Panc1 (cell line): Measurements from ENCODE around the gene WNK2. TPM values are rescaled to one million over a fixed set of nuclear protein-coding genes. Genes with fewer than 3 reads are reported as not detected.

ENCODE experiments used
- ATAC-seq: fragments of 200-7000 bp; cut with Tn5 transposase; 2 replicates; pipeline ENCODE4 v1.9.1; 2020; ENCODE audit warnings: mild to moderate bottlenecking, moderate library complexity
- BruUV-seq: library from RNA; stranded (reverse); fragments of 400-500 nt; replicated peaks from 2 replicates; lab custom pipeline; 2021; lab: Mats Ljungman, UMichigan
- CTCF ChIA-PET: fragments of 300-600 bp; sonication (Branson Sonifier 250); formaldehyde crosslinking; loops from one replicate; lab custom pipeline; 2022; ENCODE audit warnings: antibody characterized with exemption; lab: Charles Lee
- POLR2A ChIA-PET: fragments of 300-600 bp; sonication (Branson Sonifier 250); formaldehyde crosslinking; loops from one replicate; lab custom pipeline; 2022; ENCODE audit warnings: antibody characterized with exemption; lab: Charles Lee
- DNase-seq: peaks from one replicate; pipeline ENCODE4 v3.0.0-alpha.2; 2010; ENCODE audit warnings: low read depth, low spot score
- H3K27ac ChIP-seq: 2 replicates; pipeline ENCODE4 v1.5.1; 2011; ENCODE audit warnings: mild to moderate bottlenecking, low read length, inconsistent platforms
- H3K27me3 ChIP-seq: fragments of 200-500 bp; sonication (Bioruptor generic); 2 replicates; pipeline ENCODE4 v1.6.0; 2014; ENCODE audit warnings: low read length, inconsistent platforms; ENCODE audit not compliant: control insufficient read depth, insufficient read depth
- H3K36me3 ChIP-seq: fragments of 200-500 bp; sonication (Bioruptor generic); 2 replicates; pipeline ENCODE4 v1.5.1; 2014; ENCODE audit warnings: inconsistent platforms, mild to moderate bottlenecking, low read length, moderate library complexity; ENCODE audit not compliant: control insufficient read depth, insufficient read depth
- H3K4me1 ChIP-seq: 2 replicates; pipeline ENCODE4 v1.5.1; 2011; ENCODE audit warnings: inconsistent platforms, mild to moderate bottlenecking, low read length, moderate library complexity; ENCODE audit not compliant: control insufficient read depth, insufficient read depth
- H3K4me3 ChIP-seq, 2 experiments: 2 replicates each; pipeline ENCODE4 v1.5.1; 2011 to 2012; ENCODE audit warnings: low read depth in 2 of 2, low read length in 2 of 2, mild to moderate bottlenecking in 2 of 2, inconsistent platforms in 1 of 2, moderate library complexity in 1 of 2
- H3K9me3 ChIP-seq: fragments of 200-500 bp; sonication (Bioruptor generic); 2 replicates; pipeline ENCODE4 v1.5.1; 2014; ENCODE audit warnings: low read depth, mild to moderate bottlenecking, inconsistent platforms, low read length, moderate library complexity; ENCODE audit not compliant: control insufficient read depth, insufficient read depth
- CTCF ChIP-seq: fragments of 450-650 bp; IDR thresholded peaks from 2 replicates; pipeline ENCODE4 v1.5.1; 2017; ENCODE audit warnings: mild to moderate bottlenecking
- POLR2AphosphoS5 ChIP-seq: IDR thresholded peaks from 2 replicates; pipeline ENCODE4 v1.6.1; 2012; ENCODE audit warnings: mild to moderate bottlenecking, low read depth, low read length, moderate library complexity
- REST ChIP-seq, 2 experiments: IDR thresholded peaks; 2 replicates each; pipeline ENCODE4 v1.6.1; 2011 to 2012; ENCODE audit warnings: low read depth in 2 of 2, control low read depth in 1 of 2, low read length in 1 of 2, mild to moderate bottlenecking in 1 of 2, moderate library complexity in 1 of 2; ENCODE audit not compliant: insufficient read depth in 1 of 2
- SIN3A ChIP-seq: IDR thresholded peaks from 2 replicates; pipeline ENCODE4 v1.6.1; 2012; ENCODE audit warnings: low read depth, mild to moderate bottlenecking, low read length, moderate library complexity, borderline replicate concordance; ENCODE audit not compliant: insufficient read depth
- TCF7L2 ChIP-seq: IDR thresholded peaks from 2 replicates; pipeline ENCODE4 v1.6.1; 2011; ENCODE audit warnings: mild to moderate bottlenecking, low read depth, low read length, inconsistent platforms
- in situ Hi-C: cut with HindIII; loops from 2 replicates; pipeline ENCODE4 v1.10.0; 2016; ENCODE audit warnings: low sequenced_read_pairs, low pct_unique_long_range_greater_than_20kb
- intact Hi-C: fragments of 100-400 bp; cut with micrococcal nuclease; formaldehyde crosslinking; loops from one replicate; pipeline ENCODE4 v1.10.0; 2022; ENCODE audit not compliant: unreplicated experiment
- total RNA-seq: library from RNA; stranded (reverse); gene quantifications from one replicate; pipeline ENCODE4 v1.2.1, GENCODE V29; 2021; ENCODE audit not compliant: unreplicated experiment

Gene WNK2
- total RNA-seq, 1 experiment from 2014 or later: 13.7 TPM

DNA sequence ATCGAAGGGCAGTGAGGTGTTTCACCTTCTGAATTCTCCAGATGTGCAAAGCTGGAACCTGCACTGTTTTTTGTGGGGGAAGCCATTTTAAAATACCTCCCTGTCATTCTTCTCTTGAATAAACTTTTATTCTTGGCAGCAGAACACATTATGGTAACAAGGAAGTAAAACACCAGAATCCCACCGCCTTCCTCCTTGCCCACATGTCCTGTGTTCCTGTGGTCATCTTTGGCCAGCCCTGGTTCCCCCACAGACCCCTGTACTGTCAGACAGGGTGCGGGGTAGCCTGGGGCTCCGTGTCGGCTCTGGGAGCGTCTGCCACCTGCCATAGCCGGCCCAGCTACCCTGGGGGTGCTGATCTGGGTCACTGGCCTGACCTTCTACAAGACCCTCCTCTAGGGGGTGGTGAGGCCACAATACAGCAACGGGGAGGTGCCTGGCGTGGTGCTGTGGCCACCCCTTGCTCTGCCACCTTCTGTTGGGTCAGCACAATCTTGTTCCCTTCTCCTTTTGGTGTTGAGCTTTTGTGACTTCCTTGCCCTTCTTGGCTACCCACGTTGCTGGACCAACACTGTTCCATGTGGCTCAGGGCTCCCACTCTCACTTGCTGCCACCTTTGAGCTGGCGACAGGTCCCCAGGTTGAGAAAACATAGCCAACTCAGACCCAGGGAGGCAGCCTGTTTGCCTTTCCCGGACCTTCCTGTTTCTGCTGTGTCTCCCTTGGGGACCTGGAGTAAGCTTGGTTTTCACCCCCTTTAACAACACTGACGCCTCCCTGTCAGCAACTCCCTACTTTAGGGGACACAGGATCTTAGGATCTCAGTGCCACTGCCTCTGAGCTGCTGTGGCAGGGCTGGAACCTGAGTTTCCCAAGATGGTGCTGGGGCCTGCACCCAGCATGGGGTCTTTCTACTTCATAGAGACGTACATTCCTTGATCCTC, 4.8 kb downstream of the WNK2 start:
- H3K27me3 ChIP-seq: no peaks in the 10 kb centered on the region
- H3K4me3 ChIP-seq: no peak overlapping the region
- TF ChIP-seq SIN3A (no peak), REST (IDR thresholded peaks at IDR 0.05; ENCODE audit: insufficient read depth in 1 of 2, low read depth in 2 of 2, low read length in 1 of 2) (no peak), TCF7L2 (no peak), CTCF (no peak), POLR2AphosphoS5 (no peak)
- ChIA-PET CTCF (no interaction called here), POLR2A (no interaction called here)
- no peaks in the 10 kb centered on the region for H3K36me3 ChIP-seq
- intact Hi-C loops: no loop called here
- DNase-seq (no peak), ATAC-seq (no peak)
- H3K27ac ChIP-seq: no peak overlapping the region
- BruUV-seq: no TSS peak
- no peaks in the 10 kb centered on the region; the same call in 1 of the 2 replicates for H3K4me1 ChIP-seq
- in situ Hi-C loops: no loop called here
- no peaks in the 10 kb centered on the region for H3K9me3 ChIP-seq

DNA sequence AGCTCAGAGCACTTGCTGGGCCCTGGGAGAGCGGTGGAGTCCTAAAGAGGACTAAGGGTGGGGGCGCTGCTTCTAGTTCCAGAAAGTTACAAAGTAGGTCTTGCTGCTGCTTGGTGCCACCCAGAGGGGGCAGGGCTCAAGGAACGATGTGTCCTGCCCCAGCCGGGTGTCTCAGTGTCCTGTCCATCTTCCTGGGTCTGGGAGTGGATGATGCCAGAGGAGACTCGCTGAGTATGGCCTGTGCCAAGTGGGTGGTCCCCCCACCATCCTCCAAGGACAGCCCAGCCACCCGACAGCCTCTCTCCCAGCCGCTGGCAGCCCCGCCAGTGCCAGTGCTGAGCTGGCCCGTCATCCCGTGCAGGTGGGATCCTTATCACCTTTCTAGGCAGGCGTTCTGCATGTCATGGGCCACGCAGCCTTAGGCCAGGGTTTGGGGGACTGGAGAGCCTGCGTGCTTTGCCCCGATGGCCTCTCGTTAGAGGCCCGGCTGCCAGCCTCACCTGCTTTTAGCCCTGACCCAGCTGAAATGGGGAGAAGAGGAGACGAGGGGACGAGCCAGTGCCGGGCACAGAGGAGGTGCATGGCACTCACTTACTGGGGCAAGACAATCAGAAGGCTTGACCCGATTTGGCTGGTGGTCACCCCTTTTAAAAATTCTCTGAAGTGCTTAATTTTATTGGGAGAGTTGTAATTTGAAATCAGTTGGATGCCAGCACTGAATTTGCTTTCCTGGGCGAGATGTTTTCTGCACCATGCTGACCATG, 5.6 kb downstream of the WNK2 start:
- ATAC-seq: no peak
- BruUV-seq: no TSS peak
- POLR2A ChIA-PET: no interaction called here

More for the DNA sequence above, 5.6 kb downstream of the WNK2 start:
- Histone ChIP-seq H3K27me3 (no peaks in the 10 kb centered on the region), H3K36me3 (no peaks in the 10 kb centered on the region), H3K9me3 (no peaks in the 10 kb centered on the region), H3K4me1 (no peaks in the 10 kb centered on the region; the same call in 1 of the 2 replicates), H3K27ac (no peak overlapping the region), H3K4me3 (no peak overlapping the region)
- TF ChIP-seq SIN3A: no peak
- TF ChIP-seq POLR2AphosphoS5: no peak
- no peak for TF ChIP-seq CTCF
- CTCF ChIA-PET: no interaction called here
- in situ Hi-C loops (no loop called here), intact Hi-C loops (no loop called here)
- no peak for DNase-seq
